Esophagus squamous epithelium (tissue), 5 donors: ENCODE results near the gene WDR64. TPM values are rescaled to one million over a fixed set of nuclear protein-coding genes. Genes with fewer than 3 reads are reported as not detected.

Experiments used
- DNase-seq: peaks from one replicate; lab custom pipeline; 2025; lab: John Stamatoyannopoulos, UW
- H3K27ac ChIP-seq, 4 donors: fragments of 200-600 bp; sonication (generic); one replicate each; pipeline ENCODE4 v1.5.1; 2016 to 2019; ENCODE audit warnings: mild to moderate bottlenecking in 1 of 4
- H3K27me3 ChIP-seq, 4 donors: fragments of 200-600 bp; sonication (generic); 1 replicate in 3 of 4; 2 replicates in 1 of 4; pipeline versions ENCODE4 v1.5.1 to v1.6.0; 2017 to 2021; ENCODE audit warnings: antibody characterized with exemption in 1 of 4
- H3K36me3 ChIP-seq, 3 donors: fragments of 200-600 bp; sonication (generic); one replicate each; pipeline ENCODE4 v1.5.1; 2016 to 2019
- H3K4me1 ChIP-seq, 3 donors: fragments of 200-600 bp; sonication (generic); one replicate each; pipeline ENCODE4 v1.5.1; 2017 to 2019
- H3K4me3 ChIP-seq, 4 donors: fragments of 200-600 bp; sonication (generic); 1 replicate in 3 of 4; 2 replicates in 1 of 4; pipeline ENCODE4 v1.5.1; 2016 to 2019; ENCODE audit warnings: mild to moderate bottlenecking in 2 of 4, moderate library complexity in 1 of 4
- H3K9me3 ChIP-seq, 3 donors: fragments of 200-600 bp; sonication (generic); one replicate each; pipeline ENCODE4 v1.5.1; 2016 to 2019
- POLR2A ChIP-seq, 4 donors: fragments of 450-650 bp; IDR thresholded peaks; one replicate each; pipeline ENCODE4 v1.6.1; 2017; ENCODE audit warnings: antibody characterized with exemption in 4 of 4, mild to moderate bottlenecking in 4 of 4, moderate library complexity in 3 of 4
- WGBS, 2 donors: methylation state at CpG; one replicate each; pipeline ENCODE4 v1.1.5; 2018; 5-methylcytosine and 5-hydroxymethylcytosine counted together
- intact Hi-C: fragments of 100-400 bp; cut with DNase I; formaldehyde crosslinking; loops from one replicate; pipeline ENCODE4 v1.15.0; 2022
- total RNA-seq, 4 donors: library from RNA; depleted of rRNA; stranded (reverse); fragments of >200 nt; gene quantifications; one replicate each; pipeline ENCODE4 v1.1.0, GENCODE V29; 2016
- TF ChIP-seq, protein P1 (sequence below), 6 experiments: fragments of 450-650 bp in 4 of 6; fragments of 200-600 bp in 2 of 6; sonication (generic) in 2 of 6; IDR thresholded peaks; one replicate each; pipeline ENCODE4 v1.5.1; 2016 to 2019; ENCODE audit warnings: antibody characterized with exemption in 6 of 6, mild to moderate bottlenecking in 4 of 6, moderate library complexity in 4 of 6
- donor health status: DM: yes; HTN: yes; CAD: no.

WDR64 gene
- total RNA-seq, 4 donors from 2014 or later: not detected

DNA sequence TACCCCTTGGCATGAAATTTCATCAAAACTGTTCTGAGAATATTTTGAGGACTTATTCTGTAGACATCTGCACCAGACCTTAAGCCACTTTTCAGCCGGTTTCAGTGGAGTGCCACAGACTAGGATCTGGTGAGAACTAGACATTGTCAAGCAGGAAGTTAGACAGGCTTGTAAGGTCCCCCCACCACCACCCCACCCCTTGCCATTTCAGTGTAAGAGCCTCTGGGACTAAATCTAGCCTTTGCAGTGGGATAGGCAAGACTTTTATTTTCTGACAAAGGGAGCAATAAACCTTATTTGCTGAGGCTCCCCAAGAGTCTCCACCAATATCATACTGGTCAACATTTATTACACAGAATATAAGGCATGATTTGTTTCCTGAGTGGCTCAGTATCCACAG lies 118.0 kb downstream of the WDR64 start:
- no peaks in the 10 kb centered on the region for H3K36me3 ChIP-seq
- peaks cover 0 to 15% (median 0%) of the 10 kb centered on the region in 4 donors for H3K27me3 ChIP-seq
- 22 to 57% methylated on average over 1 of the region's 1 CpG for WGBS, 2 donors
- H3K9me3 ChIP-seq: no peaks in the 10 kb centered on the region
- intact Hi-C loops: no loop called here
- H3K4me1 ChIP-seq: peaks cover 0 to under 1% (median 0%) of the 10 kb centered on the region in 3 donors
- TF ChIP-seq, protein P1, sequence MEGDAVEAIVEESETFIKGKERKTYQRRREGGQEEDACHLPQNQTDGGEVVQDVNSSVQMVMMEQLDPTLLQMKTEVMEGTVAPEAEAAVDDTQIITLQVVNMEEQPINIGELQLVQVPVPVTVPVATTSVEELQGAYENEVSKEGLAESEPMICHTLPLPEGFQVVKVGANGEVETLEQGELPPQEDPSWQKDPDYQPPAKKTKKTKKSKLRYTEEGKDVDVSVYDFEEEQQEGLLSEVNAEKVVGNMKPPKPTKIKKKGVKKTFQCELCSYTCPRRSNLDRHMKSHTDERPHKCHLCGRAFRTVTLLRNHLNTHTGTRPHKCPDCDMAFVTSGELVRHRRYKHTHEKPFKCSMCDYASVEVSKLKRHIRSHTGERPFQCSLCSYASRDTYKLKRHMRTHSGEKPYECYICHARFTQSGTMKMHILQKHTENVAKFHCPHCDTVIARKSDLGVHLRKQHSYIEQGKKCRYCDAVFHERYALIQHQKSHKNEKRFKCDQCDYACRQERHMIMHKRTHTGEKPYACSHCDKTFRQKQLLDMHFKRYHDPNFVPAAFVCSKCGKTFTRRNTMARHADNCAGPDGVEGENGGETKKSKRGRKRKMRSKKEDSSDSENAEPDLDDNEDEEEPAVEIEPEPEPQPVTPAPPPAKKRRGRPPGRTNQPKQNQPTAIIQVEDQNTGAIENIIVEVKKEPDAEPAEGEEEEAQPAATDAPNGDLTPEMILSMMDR (IDR thresholded peaks at IDR 0.05): no peak
- TF ChIP-seq POLR2A (IDR thresholded peaks at IDR 0.05): no peak
- no peak for DNase-seq
- no peak overlapping the region for H3K27ac ChIP-seq
- no peak overlapping the region for H3K4me3 ChIP-seq

DNA sequence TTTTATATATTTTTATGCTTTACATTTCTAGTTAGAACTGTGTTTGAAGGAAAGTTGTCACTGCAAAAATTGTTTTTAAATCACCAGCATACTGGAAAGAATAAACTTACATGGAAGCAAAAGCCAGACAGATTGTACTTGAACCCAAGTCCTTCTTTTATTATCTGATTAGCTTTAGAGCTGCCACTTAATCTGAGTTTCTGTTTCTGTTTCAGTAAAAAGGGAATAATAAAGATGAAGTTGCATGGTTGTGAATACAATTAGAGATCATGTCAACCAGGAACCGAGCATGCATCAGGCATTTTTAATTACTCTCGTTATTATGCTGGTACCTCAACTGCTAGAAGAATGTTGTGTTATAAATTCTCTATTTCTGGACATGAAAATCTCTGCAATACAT lies 119.0 kb downstream of the WDR64 start:
- DNase-seq: no peak
- Histone ChIP-seq H3K27ac (no peak overlapping the region), H3K36me3 (no peaks in the 10 kb centered on the region), H3K9me3 (no peaks in the 10 kb centered on the region), H3K27me3 (peaks cover 0 to 17% (median 0%) of the 10 kb centered on the region in 4 donors), H3K4me1 (peaks cover 0 to 4% (median 0%) of the 10 kb centered on the region in 3 donors), H3K4me3 (no peak overlapping the region)
- 73 to 75% methylated on average over 2 of the region's 2 CpGs for WGBS, 2 donors
- intact Hi-C loops: no loop called here
- TF ChIP-seq, protein P1 (IDR thresholded peaks at IDR 0.05): no peak
- no peak for TF ChIP-seq POLR2A (IDR thresholded peaks at IDR 0.05)

DNA sequence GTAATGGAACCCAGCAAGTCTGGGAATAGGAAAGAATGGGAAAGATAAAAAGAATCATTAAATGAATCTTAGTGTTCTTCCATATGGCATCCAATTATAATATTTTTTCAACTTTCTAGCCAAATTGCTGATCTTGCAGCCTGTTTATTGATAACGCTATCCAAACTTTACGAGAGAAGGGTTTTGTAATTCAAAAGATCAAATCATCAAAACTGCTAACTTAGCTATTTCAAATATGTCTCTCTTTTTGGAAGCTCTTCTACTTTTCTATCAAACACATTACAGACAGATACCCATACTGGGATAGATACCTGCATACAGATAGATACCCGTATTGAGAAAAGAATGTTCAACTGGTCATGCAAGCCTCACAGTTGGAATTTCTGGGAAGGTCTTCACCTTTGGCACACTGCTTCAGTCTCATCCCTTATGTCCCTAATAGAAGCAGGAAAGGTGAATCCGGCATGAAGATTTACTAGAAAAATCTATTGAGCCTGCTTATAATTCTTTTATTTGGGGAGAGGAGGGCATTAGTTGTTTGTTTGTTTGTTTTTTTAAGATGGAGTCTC lies 120.9 kb downstream of the WDR64 start:
- Histone ChIP-seq H3K9me3 (no peaks in the 10 kb centered on the region), H3K4me3 (no peak overlapping the region), H3K4me1 (peaks cover 0 to 4% (median 0%) of the 10 kb centered on the region in 3 donors), H3K27me3 (peaks cover 0 to 18% (median 0%) of the 10 kb centered on the region in 4 donors), H3K27ac (no peak overlapping the region), H3K36me3 (no peaks in the 10 kb centered on the region)
- TF ChIP-seq POLR2A (IDR thresholded peaks at IDR 0.05): no peak
- TF ChIP-seq, protein P1 (IDR thresholded peaks at IDR 0.05): no peak
- intact Hi-C loops: no loop called here
- WGBS, 2 donors: 91 to 95% methylated on average over 4 of the region's 4 CpGs
- DNase-seq: no peak

DNA sequence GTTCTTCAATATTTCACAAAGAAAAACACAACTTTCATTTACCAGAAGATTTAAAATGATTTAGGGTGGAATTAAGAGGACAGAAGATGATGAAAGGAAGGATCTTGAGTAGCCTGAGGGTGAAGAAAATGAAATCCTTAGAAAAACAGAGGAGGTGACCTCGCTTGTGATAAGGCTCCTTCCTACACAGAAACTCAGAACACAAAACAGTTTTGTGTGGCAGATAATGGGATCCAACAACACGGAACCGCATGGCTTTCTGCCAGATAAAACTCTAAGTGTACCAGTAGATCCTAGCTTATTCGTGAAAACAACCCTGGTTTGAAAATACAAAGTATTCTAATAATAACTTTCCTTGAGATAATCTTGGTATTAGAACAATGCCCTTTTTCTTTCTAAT lies 121.9 kb downstream of the WDR64 start:
- no peaks in the 10 kb centered on the region for H3K36me3 ChIP-seq
- TF ChIP-seq, protein P1 (IDR thresholded peaks at IDR 0.05): no peak
- no peak for TF ChIP-seq POLR2A (IDR thresholded peaks at IDR 0.05)
- H3K9me3 ChIP-seq: no peaks in the 10 kb centered on the region
- WGBS, 2 donors: 38 to 52% methylated on average over 4 of the region's 4 CpGs
- H3K4me1 ChIP-seq: peaks cover 0 to 4% (median 0%) of the 10 kb centered on the region in 3 donors
- intact Hi-C loops: no loop called here
- H3K4me3 ChIP-seq: no peak overlapping the region
- H3K27me3 ChIP-seq: peaks cover 0 to 18% (median 0%) of the 10 kb centered on the region in 4 donors
- DNase-seq: no peak
- H3K27ac ChIP-seq: no peak overlapping the region

DNA sequence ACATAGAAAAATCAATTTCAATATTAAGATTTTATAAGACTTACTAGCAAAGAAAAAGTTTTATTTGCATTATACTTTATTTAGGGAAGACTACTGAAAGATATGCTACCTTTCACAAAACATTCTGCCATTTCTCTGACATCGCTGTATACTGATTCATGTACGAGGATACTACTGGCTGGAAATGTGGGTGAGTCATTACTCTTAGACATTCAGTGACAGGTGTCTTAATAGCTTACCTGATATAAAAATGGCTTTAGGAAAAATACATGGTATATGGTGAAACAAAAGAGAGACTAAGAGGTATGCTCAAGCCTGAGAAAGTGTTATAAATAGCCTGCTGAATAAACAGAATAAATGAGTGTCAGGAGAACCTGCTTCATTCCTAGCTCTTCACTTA lies 122.9 kb downstream of the WDR64 start:
- Histone ChIP-seq H3K9me3 (no peaks in the 10 kb centered on the region), H3K27me3 (peaks cover 0 to 18% (median 0%) of the 10 kb centered on the region in 4 donors), H3K36me3 (no peaks in the 10 kb centered on the region), H3K27ac (no peak overlapping the region), H3K4me1 (peaks cover 0 to 4% (median 0%) of the 10 kb centered on the region in 3 donors), H3K4me3 (no peak overlapping the region)
- 44 to 52% methylated on average over 2 of the region's 2 CpGs for WGBS, 2 donors
- intact Hi-C loops: no loop called here
- no peak for DNase-seq
- no peak for TF ChIP-seq POLR2A (IDR thresholded peaks at IDR 0.05)
- TF ChIP-seq, protein P1 (IDR thresholded peaks at IDR 0.05): no peak
